Tibial artery (tissue), 4 donors: Measurements from ENCODE around the gene LRP1B.

Source experiments
- DNase-seq, 2 donors: peaks; one replicate each; pipeline ENCODE4 v3.0.0-alpha.2; 2019
- H3K27ac ChIP-seq, 2 donors: fragments of 200-600 bp; sonication (generic) in 1 of 2; 1 replicate in 1 of 2; 2 replicates in 1 of 2; pipeline ENCODE4 v1.5.1; 2018 to 2019; ENCODE audit warnings: mild to moderate bottlenecking in 1 of 2
- H3K27me3 ChIP-seq, 2 donors: fragments of 200-600 bp; sonication (generic) in 1 of 2; one replicate each; pipeline versions ENCODE4 v1.5.1 to v1.6.0; 2016 to 2019
- H3K36me3 ChIP-seq, 3 donors: fragments of 200-600 bp; sonication (generic) in 2 of 3; one replicate each; pipeline ENCODE4 v1.5.1; 2016 to 2019; ENCODE audit warnings: mild to moderate bottlenecking in 2 of 3
- H3K4me1 ChIP-seq, 4 donors: fragments of 200-600 bp; sonication (generic) in 2 of 4; 1 replicate in 3 of 4; 2 replicates in 1 of 4; pipeline ENCODE4 v1.5.1; 2016 to 2019
- H3K4me3 ChIP-seq, 2 donors: fragments of 200-600 bp; sonication (generic) in 1 of 2; 1 replicate in 1 of 2; 2 replicates in 1 of 2; pipeline ENCODE4 v1.5.1; 2018 to 2019; ENCODE audit warnings: mild to moderate bottlenecking in 2 of 2
- H3K9me3 ChIP-seq, 3 donors: fragments of 200-600 bp; sonication (generic) in 1 of 3; one replicate each; pipeline ENCODE4 v1.5.1; 2016 to 2019
- CTCF ChIP-seq, 2 experiments: fragments of 200-600 bp in 1 of 2; fragments of 450-650 bp in 1 of 2; IDR thresholded peaks; one replicate each; pipeline ENCODE4 v1.5.1; 2017 to 2019; ENCODE audit warnings: antibody characterized with exemption in 2 of 2, mild to moderate bottlenecking in 1 of 2, moderate library complexity in 1 of 2
- intact Hi-C: fragments of 100-400 bp; cut with DNase I; formaldehyde crosslinking; loops from one replicate; pipeline ENCODE4 v1.15.0; 2023; ENCODE audit warnings: low total_unique reads

The LRP1B gene

DNA sequence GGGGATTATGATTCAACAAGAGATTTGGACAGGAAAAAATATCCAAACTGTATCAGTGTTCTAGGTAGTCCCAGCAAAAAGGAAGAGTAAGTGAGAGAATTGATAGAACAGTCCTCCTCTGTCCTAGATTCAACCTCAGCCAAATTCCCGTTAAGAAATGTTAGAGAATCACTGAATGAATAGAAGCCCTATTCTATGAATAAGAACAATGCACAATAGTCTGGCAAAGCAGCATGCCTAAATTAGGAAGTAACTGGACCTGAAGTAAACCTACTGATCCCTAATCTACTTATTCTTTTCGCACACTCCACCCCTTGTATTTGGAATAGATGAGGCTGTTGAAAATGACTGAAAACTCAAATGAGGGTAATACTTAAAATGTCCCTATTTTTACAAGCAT, 1665.5 kb downstream of the LRP1B start:
- no peaks in the 10 kb centered on the region for H3K9me3 ChIP-seq
- H3K27me3 ChIP-seq = no peaks in the 10 kb centered on the region
- no peak for DNase-seq
- no peaks in the 10 kb centered on the region for H3K4me1 ChIP-seq
- no peak overlapping the region for H3K4me3 ChIP-seq
- H3K36me3 ChIP-seq = no peaks in the 10 kb centered on the region
- no peak overlapping the region for H3K27ac ChIP-seq
- intact Hi-C loops = no loop called here
- no peak for TF ChIP-seq CTCF (IDR thresholded peaks at IDR 0.05)

DNA sequence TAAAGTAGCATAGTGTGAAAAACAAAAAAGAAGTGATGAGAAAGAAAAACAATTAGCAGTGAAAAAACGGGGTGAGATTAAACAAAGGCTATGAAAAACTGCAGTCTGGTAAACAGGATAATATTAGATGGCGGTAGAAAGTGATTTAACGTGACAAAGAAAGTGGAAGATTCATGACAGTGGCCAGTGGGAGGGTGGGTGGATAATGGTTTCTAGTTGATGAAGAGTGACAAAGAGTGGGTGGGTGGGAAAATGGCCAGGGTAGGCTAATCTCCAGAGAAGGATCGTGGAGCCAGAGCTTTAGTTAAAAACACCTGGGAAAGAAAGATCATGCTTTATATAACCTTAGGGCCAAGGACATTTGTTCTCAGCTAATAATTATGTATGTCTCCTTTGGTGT, 1667.8 kb downstream of the LRP1B start:
- Histone ChIP-seq H3K4me3 (no peak overlapping the region), H3K27me3 (no peaks in the 10 kb centered on the region), H3K36me3 (no peaks in the 10 kb centered on the region), H3K4me1 (no peaks in the 10 kb centered on the region), H3K9me3 (no peaks in the 10 kb centered on the region), H3K27ac (no peak overlapping the region)
- TF ChIP-seq CTCF (IDR thresholded peaks at IDR 0.05) = no peak
- DNase-seq = no peak
- intact Hi-C loops = no loop called here

GRCh38 chr2:140457483-140457882, 1673.3 kb downstream of the LRP1B start:
- Histone ChIP-seq H3K27ac (no peak overlapping the region), H3K4me1 (peaks cover 0 to 12% (median 0%) of the 10 kb centered on the region in 4 donors), H3K4me3 (no peak overlapping the region), H3K27me3 (no peaks in the 10 kb centered on the region), H3K9me3 (no peaks in the 10 kb centered on the region), H3K36me3 (no peaks in the 10 kb centered on the region)
- intact Hi-C loops = no loop called here
- no peak for TF ChIP-seq CTCF (IDR thresholded peaks at IDR 0.05)
- no peak for DNase-seq

DNA sequence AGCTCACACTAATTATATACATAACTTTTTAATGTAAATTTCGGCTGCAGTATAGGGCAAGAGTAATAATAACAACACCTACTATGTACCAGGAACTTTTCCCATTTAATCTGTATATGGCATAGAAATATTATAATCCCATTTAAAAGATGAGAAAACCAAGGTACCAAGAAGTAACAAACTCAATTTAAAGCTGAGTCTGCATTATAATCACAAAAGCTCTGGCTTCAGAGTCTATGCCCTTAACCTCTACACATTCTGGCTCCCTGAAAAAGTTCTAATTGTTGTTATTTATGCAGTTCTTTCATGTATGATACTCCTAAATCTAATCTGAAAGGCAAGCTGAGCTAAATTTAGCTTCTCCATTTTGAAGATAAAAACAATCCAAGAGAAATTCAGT, 1675.5 kb downstream of the LRP1B start:
- Histone ChIP-seq H3K27ac (no peak overlapping the region), H3K4me1 (peaks cover 0 to 12% (median 0%) of the 10 kb centered on the region in 4 donors), H3K4me3 (no peak overlapping the region), H3K27me3 (no peaks in the 10 kb centered on the region), H3K36me3 (no peaks in the 10 kb centered on the region), H3K9me3 (no peaks in the 10 kb centered on the region)
- no peak for DNase-seq
- TF ChIP-seq CTCF (IDR thresholded peaks at IDR 0.05) = no peak
- intact Hi-C loops = no loop called here

- no peak for DNase-seq
- Histone ChIP-seq H3K4me3 (no peak overlapping the region), H3K9me3 (no peaks in the 10 kb centered on the region), H3K27me3 (no peaks in the 10 kb centered on the region), H3K36me3 (no peaks in the 10 kb centered on the region), H3K4me1 (peaks cover 0 to 12% (median 0%) of the 10 kb centered on the region in 4 donors), H3K27ac (no peak overlapping the region)
- intact Hi-C loops = no loop called here
- no peak for TF ChIP-seq CTCF (IDR thresholded peaks at IDR 0.05)
These were observed 1676.1 kb downstream of the LRP1B start for GRCh38 chr2:140454717-140455116.

- Histone ChIP-seq H3K36me3 (no peaks in the 10 kb centered on the region), H3K9me3 (no peaks in the 10 kb centered on the region), H3K27me3 (no peaks in the 10 kb centered on the region), H3K27ac (no peak overlapping the region), H3K4me3 (no peak overlapping the region), H3K4me1 (peaks cover 0 to 12% (median 0%) of the 10 kb centered on the region in 4 donors)
- no peak for DNase-seq
- TF ChIP-seq CTCF (IDR thresholded peaks at IDR 0.05) = no peak
- intact Hi-C loops = no loop called here
These were observed 1679.5 kb downstream of the LRP1B start for GRCh38 chr2:140451324-140451723.
